Measurements from ENCODE around the gene TBC1D22A. TPM values are rescaled to one million over a fixed set of nuclear protein-coding genes. Genes with fewer than 3 reads are reported as not detected.
A peak's percentile ranks its signal among the peaks of the same experiment; 100 is the strongest.

Gene TBC1D22A
- total and polyA plus RNA-seq, 10 of the 15 experiments (the other 5 are each of a cell fraction or from before 2014, with no cell fraction given) = 0.63 to 44.7 (median 27.4) TPM

- H4K20me1 ChIP-seq (ENCODE audit: control insufficient read depth, insufficient read depth) = peaks cover 3% of the 10 kb centered on the region; the same call in 1 of the 2 replicates
These were observed 34.0 kb upstream of the TBC1D22A start for GRCh38 chr22:46728470-46728869.

DNA sequence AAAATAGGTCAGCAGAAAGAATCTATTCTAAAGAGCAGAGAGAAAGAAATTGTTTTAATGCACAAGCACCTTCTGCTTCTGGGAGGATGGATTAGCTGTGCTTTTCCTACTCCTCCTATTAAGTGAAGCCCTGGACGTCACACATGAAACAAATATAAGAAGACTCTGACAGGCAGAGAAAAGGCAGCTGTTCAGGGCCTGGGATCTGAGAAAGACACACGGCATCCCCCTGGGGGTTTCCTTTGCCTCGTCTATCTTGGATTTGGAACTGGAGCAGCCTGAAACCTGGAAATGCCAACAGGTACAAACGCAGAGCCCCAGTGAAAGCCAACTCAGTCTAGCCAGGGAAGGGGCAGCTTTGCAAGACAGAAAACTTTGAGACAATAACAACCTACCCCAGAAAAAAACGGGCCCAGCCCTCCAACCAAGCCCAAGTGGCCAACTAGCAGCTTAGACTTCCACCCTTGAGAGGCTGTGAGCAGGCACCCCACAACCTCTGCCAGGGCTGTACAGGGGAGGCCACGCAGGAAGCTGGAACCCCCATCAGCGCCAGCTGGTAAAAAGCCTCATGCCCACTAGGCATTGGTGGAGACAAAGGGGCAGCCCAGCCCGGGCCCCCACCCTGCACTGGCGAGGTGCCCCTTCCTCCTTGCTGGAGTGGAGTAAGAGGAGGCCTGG is 31.7 kb upstream of the TBC1D22A start:
- POLR2A ChIA-PET = interaction anchor here (0.6 kb wide), 1 partner anchor 413 kb away, joined by 3 read pairs; no protein-coding TSS in a partner anchor
- Histone ChIP-seq H4K20me1 (ENCODE audit: control insufficient read depth, insufficient read depth) (peaks cover 6% of the 10 kb centered on the region), H3K79me2 (ENCODE audit: control insufficient read depth, insufficient read depth, low read length) (peaks cover 32% of the 10 kb centered on the region)

More at GRCh38 chr22:46728470-46728869, 34.0 kb upstream of the TBC1D22A start:
- no peaks in the 10 kb centered on the region for H3K9me3 ChIP-seq (replicated peaks; ENCODE audit: control insufficient read depth, insufficient read depth, low read length)
- no TSS peak for BruUV-seq (replicated peaks)
- ChIA-PET POLR2A (no interaction called here), SMC1A (ENCODE audit: uncharacterized antibody, unreplicated experiment) (no interaction called here), CTCF (interaction anchor here (0.6 to 0.9 kb wide), 2 partner anchors 30 to 31 kb away, joined by 3 read pairs; no protein-coding TSS in a partner anchor), RAD21 (ENCODE audit: unreplicated experiment) (no interaction called here)
- ATAC-seq (no peak), DNase-seq (ENCODE audit: low read depth, low spot score) (no peak), FAIRE-seq (no peak)
- peaks cover 3 to 13% of the 10 kb centered on the region in 2 experiments; a peak in 3 of 4 replicates for H3K36me3 ChIP-seq (ENCODE audit: control insufficient read depth in 2 of 2, insufficient read depth in 2 of 2, low read length in 1 of 2)
- no peak overlapping the region for H3K9ac ChIP-seq (ENCODE audit: control insufficient read depth, insufficient read depth, low read length)
- WGBS (ENCODE audit: insufficient coverage, insufficient replicate concordance, low lambda C conversion rate, missing lambda C conversion rate) = 97% methylated on average over 11 of the region's 11 CpGs
- intact Hi-C loops (cut with micrococcal nuclease; ENCODE audit: unreplicated experiment) = no loop called here
- H3K79me2 ChIP-seq (ENCODE audit: control insufficient read depth, insufficient read depth, low read length) = peaks cover 14% of the 10 kb centered on the region
- no peaks in the 10 kb centered on the region for H3K27me3 ChIP-seq (replicated peaks in 1 of 2; ENCODE audit: control insufficient read depth in 2 of 2, insufficient read depth in 2 of 2, low read length in 1 of 2)
- in situ Hi-C loops (cut with MboI) = no loop called here
- no peak overlapping the region for H3K4me2 ChIP-seq (ENCODE audit: control insufficient read depth, insufficient read depth)
- H3K4me3 ChIP-seq = no peak overlapping the region
- TF ChIP-seq ETV6 (conservative IDR thresholded peaks at IDR 0.05 in 1 of 2, IDR thresholded peaks at IDR 0.05 in 1 of 2; ENCODE audit: borderline replicate concordance in 1 of 2, low read depth in 1 of 2) (no peak), SREBF1 (IDR thresholded peaks at IDR 0.05; ENCODE audit: low read length) (no peak)
- no peak overlapping the region for H2AFZ ChIP-seq (ENCODE audit: control insufficient read depth, low read depth, low read length)
- H3K4me1 ChIP-seq (ENCODE audit: control insufficient read depth, insufficient read depth, low read length) = peaks cover 12% of the 10 kb centered on the region
- no peak overlapping the region for H3K27ac ChIP-seq (ENCODE audit: control insufficient read depth, insufficient read depth)

More for the DNA sequence above, 31.7 kb upstream of the TBC1D22A start:
- peaks cover 0 to 12% of the 10 kb centered on the region in 2 experiments; a peak in 2 of 4 replicates for H3K36me3 ChIP-seq (ENCODE audit: control insufficient read depth in 2 of 2, insufficient read depth in 2 of 2, low read length in 1 of 2)
- 61% methylated on average over 9 of the region's 9 CpGs for WGBS (ENCODE audit: insufficient coverage, insufficient replicate concordance, low lambda C conversion rate, missing lambda C conversion rate)
- H3K4me2 ChIP-seq (ENCODE audit: control insufficient read depth, insufficient read depth) = no peak overlapping the region
- H3K4me1 ChIP-seq (ENCODE audit: control insufficient read depth, insufficient read depth, low read length) = peaks cover 26% of the 10 kb centered on the region
- in situ Hi-C loops (cut with MboI) = no loop called here
- H3K27ac ChIP-seq (ENCODE audit: control insufficient read depth, insufficient read depth) = no peak overlapping the region
- TF ChIP-seq EED (IDR thresholded peaks at IDR 0.05; ENCODE audit: low read depth) (peak; percentile 52; the same call in 1 of the 2 replicates), PBX3 (IDR thresholded peaks at IDR 0.05; ENCODE audit: insufficient replicate concordance, low read depth, low read length) (peak; percentile 30), TCF12 (IDR thresholded peaks at IDR 0.05; ENCODE audit: low read depth, low read length) (0 out of 2 replicates have a peak, but pooled peaks have one; percentile 39), PKNOX1 (IDR thresholded peaks at IDR 0.05) (peak; percentile 42), CBX3 (IDR thresholded peaks at IDR 0.05; ENCODE audit: borderline replicate concordance, low read depth) (no peak), NR2F1 (conservative IDR thresholded peaks at IDR 0.05) (no peak)
- ChIA-PET RAD21 (ENCODE audit: unreplicated experiment) (interaction anchor here (1.0 kb wide), 1 partner anchor 18 kb away, joined by 3 read pairs; no protein-coding TSS in a partner anchor), SMC1A (ENCODE audit: uncharacterized antibody, unreplicated experiment) (interaction anchor here (1.7 to 2.2 kb wide), 2 partner anchors 10 to 32 kb away, joined by 4 to 5 read pairs; partner anchors contain the start of gene TBC1D22A), CTCF (interaction anchor here (2.3 kb wide), 1 partner anchor 167 kb away, joined by 6 read pairs; no protein-coding TSS in a partner anchor)
- H3K27me3 ChIP-seq (replicated peaks in 1 of 2; ENCODE audit: control insufficient read depth in 2 of 2, insufficient read depth in 2 of 2, low read length in 1 of 2) = no peaks in the 10 kb centered on the region
- DNase-seq (ENCODE audit: low read depth, low spot score) (no peak), ATAC-seq (no peak), FAIRE-seq (no peak)
- intact Hi-C loops (cut with micrococcal nuclease; ENCODE audit: unreplicated experiment) = no loop called here
- no TSS peak for BruUV-seq (replicated peaks)
- no peak overlapping the region for H2AFZ ChIP-seq (ENCODE audit: control insufficient read depth, low read depth, low read length)
- no peak overlapping the region for H3K9ac ChIP-seq (ENCODE audit: control insufficient read depth, insufficient read depth, low read length)
- no peaks in the 10 kb centered on the region for H3K9me3 ChIP-seq (replicated peaks; ENCODE audit: control insufficient read depth, insufficient read depth, low read length)
- H3K4me3 ChIP-seq = no peak overlapping the region

Measured in GM12878 (cell line).